ENCODE data around the gene USP2.

The USP2 gene

DNA sequence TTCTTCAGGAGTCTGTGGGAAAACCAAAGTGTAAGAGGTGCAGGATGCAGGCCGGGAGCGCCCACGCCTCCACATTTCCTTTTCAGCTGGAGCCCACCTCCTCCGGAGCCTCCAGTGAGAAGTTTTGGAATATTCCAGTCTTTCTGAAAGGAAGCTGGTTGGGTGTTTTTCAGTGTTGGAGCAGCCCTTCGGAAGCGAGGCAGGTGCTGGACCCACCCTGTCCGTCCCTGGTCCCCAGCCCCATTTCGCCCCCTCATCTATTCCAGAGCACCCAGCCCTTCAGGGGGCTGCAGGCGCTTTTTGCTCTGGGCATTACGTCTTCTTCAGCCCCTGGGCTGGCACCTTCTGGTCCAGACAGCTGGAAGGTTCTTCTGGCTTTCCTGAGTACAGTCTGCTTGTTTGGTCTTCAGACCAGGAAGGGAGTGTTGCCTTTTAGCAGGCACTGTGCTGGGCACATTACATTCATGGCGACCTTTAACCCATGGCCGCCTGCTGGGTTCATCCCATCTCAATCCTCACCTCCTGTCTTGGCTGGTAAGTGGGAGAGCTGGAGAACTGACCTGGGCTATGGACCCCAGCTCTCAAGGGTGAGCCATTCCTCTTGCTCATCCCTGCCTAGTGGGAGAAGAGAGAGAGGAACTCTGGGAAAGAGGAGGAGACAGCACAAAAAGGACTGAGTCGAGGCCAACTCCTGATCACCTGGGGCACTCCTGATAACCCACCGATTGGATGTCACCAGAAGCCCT is 42.2 kb upstream of the USP2 start:
- Histone ChIP-seq H3K9me3 (no peaks in the 10 kb centered on the region), H3K27me3 (no peaks in the 10 kb centered on the region), H3K36me3 (peaks cover 31% of the 10 kb centered on the region), H3K4me3 (ENCODE audit: low read depth, low read length) (peak overlapping the region; percentile 81), H3K4me1 (peaks cover 18% of the 10 kb centered on the region)
- no peak for TF ChIP-seq CTCF (IDR thresholded peaks at IDR 0.05; ENCODE audit: low read depth, low read length)
- no peak for DNase-seq

- peaks cover 18% of the 10 kb centered on the region for H3K4me1 ChIP-seq
- H3K4me3 ChIP-seq (ENCODE audit: low read depth, low read length): peak within 1 kb of the TSS; percentile 81
- H3K36me3 ChIP-seq: peaks cover 37% of the 10 kb centered on the region
- DNase-seq: peak; percentile 84
- no peaks in the 10 kb centered on the region for H3K27me3 ChIP-seq
- H3K9me3 ChIP-seq: no peaks in the 10 kb centered on the region
- no peak for TF ChIP-seq CTCF (IDR thresholded peaks at IDR 0.05; ENCODE audit: low read depth, low read length)
Measured at GRCh38 chr11:119422809-119423508, 41.5 kb upstream of the USP2 start, which contains the start of gene THY1. Gene THY1, minus strand, starts transcription at chr11:119423172. Its CDS starts 2,267 bp downstream, at chr11:119420905.

DNA sequence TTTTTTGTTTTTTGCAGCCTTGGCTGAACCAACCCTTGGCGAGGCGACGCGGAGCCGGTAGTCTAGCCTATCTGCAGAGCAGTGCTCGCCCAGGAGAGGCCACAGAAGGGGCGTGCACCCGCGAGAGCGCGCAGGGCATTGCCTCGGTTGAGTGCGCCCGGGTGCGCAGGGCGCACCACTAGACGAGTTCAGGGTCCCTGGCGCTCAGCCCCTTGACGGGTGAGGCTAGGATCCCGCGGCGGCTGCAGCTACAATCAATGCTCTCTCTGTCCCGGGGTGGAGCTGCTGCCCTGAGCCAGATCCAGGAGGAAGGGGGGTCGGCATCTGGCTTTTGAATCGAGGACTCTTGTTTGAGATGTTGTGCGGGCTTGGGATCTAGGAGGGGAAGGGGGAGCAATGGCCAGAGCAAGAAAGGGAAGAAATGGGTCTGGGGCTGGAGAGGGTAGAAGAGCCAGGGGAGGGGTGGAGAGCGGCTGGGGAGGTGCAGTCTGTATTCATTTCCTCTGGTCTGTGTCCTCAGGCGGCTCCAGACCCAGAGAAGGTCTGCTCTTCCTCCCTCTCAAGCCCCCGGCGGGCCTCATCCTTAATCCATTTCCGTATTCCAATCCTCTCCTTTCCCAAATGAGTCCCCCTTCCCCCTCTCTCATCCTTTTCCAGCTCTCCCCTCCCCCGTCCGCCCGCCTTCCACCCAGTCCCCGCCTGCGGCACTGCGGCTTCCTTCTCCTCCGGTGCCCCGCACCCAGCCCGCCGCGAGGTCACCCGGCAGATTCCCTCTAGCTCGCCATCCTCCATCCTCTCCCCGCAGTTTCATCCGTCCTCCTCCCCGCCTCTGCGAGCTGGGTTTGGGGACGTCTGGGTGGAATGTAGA is 40.7 kb upstream of the USP2 start:
- H3K36me3 ChIP-seq: peaks cover 40% of the 10 kb centered on the region
- peak; percentile 75 for DNase-seq
- no peak for TF ChIP-seq CTCF (IDR thresholded peaks at IDR 0.05; ENCODE audit: low read depth, low read length)
- H3K4me1 ChIP-seq: peaks cover 18% of the 10 kb centered on the region
- peak overlapping the region; percentile 81 for H3K4me3 ChIP-seq (ENCODE audit: low read depth, low read length)
- no peaks in the 10 kb centered on the region for H3K27me3 ChIP-seq
- H3K9me3 ChIP-seq: no peaks in the 10 kb centered on the region

DNA sequence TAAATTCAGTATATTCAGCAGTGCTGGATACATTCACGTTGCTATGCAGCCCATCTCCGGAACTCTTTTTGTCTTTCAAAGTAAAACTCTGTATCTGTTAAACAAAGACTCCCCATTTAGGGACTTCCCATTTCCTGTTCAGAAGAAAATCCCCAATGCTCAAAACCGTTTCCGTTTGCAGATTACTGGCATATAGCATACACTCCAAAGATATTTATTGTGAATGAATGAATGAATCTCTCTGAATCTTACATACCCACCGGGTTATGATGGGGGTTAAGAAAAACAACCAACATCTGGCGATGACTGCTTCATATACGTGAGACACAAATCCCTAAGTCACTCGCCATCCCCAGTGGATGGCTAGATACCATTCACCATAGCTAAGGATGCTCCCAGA is 39.9 kb upstream of the USP2 start:
- Histone ChIP-seq H3K27me3 (no peaks in the 10 kb centered on the region), H3K4me1 (peaks cover 18% of the 10 kb centered on the region), H3K9me3 (no peaks in the 10 kb centered on the region), H3K36me3 (peaks cover 40% of the 10 kb centered on the region), H3K4me3 (ENCODE audit: low read depth, low read length) (peak overlapping the region; percentile 81)
- TF ChIP-seq CTCF (IDR thresholded peaks at IDR 0.05; ENCODE audit: low read depth, low read length): no peak
- no peak for DNase-seq

GRCh38 chr11:119420631-119421030 is 39.1 kb upstream of the USP2 start:
- Histone ChIP-seq H3K9me3 (no peaks in the 10 kb centered on the region), H3K36me3 (peaks cover 40% of the 10 kb centered on the region), H3K27me3 (no peaks in the 10 kb centered on the region), H3K4me3 (ENCODE audit: low read depth, low read length) (no peak overlapping the region), H3K4me1 (peaks cover 18% of the 10 kb centered on the region)
- DNase-seq: no peak
- TF ChIP-seq CTCF (IDR thresholded peaks at IDR 0.05; ENCODE audit: low read depth, low read length): no peak
